Measurements from ENCODE around the gene LIX1L.
A peak's percentile ranks its signal among the peaks of the same experiment; 100 is the strongest.

Gene LIX1L

DNA sequence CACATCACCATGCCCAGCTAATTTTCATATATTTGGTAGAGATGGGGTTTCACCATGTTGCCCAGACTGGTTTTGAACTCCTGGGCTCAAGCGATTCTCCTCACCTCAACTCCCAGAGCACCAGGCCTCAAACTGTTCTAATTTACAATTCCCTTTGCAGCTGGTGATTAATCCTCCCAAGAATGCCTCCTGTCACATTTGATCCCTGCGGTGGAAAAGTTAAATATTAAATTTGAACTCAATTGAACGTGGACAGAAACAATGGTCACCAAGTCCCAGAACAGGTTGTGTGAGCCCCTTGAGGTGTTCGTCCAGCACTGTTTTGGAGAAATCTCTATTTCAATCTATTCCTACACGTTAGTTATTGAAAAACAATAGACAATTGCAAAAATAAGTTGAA is 70.2 kb downstream of the LIX1L start:
- no peak for TF ChIP-seq YY1 (IDR thresholded peaks at IDR 0.05; ENCODE audit: insufficient read depth, insufficient read length)
- TF ChIP-seq SUZ12 (IDR thresholded peaks at IDR 0.05; ENCODE audit: extremely low read depth, insufficient read depth, insufficient read length): no peak
- no peak for TF ChIP-seq ZNF274 (IDR thresholded peaks at IDR 0.05; ENCODE audit: low read depth, low read length)
- Histone ChIP-seq H3K27me3 (ENCODE audit: insufficient read depth, insufficient read length) (peaks cover 26% of the 10 kb centered on the region), H3K4me3 (ENCODE audit: insufficient read length, low read depth) (no peak overlapping the region), H3K4me1 (ENCODE audit: insufficient read depth, insufficient read length) (peaks cover 6% of the 10 kb centered on the region), H3K9ac (ENCODE audit: insufficient read length, low read depth) (no peak overlapping the region), H3K36me3 (ENCODE audit: insufficient read depth, insufficient read length, low read length) (no peaks in the 10 kb centered on the region), H3K9me3 (ENCODE audit: insufficient read depth, low read length) (no peaks in the 10 kb centered on the region)
- no peak for DNase-seq (ENCODE audit: low read depth, low spot score)

DNA sequence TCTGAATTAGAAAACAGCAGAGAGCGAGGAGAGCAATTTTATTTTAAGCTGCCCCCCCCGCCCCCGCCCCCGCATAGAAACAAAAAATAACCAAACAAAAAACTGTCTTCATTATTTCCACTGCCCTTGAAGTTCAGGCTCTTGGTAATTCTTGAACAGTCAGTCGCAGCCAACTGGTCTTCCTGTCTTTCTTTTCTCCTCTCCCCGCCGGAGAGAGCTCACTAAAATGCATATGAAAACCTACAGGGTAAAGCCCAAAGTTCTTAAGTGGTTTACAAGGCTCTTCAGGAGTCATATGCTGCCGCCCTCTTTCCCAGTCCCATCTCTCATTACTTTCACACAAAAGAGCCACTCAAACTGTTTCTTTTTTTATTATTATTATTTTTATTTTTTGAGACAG is 71.0 kb downstream of the LIX1L start:
- no peak for TF ChIP-seq SUZ12 (IDR thresholded peaks at IDR 0.05; ENCODE audit: extremely low read depth, insufficient read depth, insufficient read length)
- no peak for TF ChIP-seq ZNF274 (IDR thresholded peaks at IDR 0.05; ENCODE audit: low read depth, low read length)
- TF ChIP-seq YY1 (IDR thresholded peaks at IDR 0.05; ENCODE audit: insufficient read depth, insufficient read length): no peak
- Histone ChIP-seq H3K4me1 (ENCODE audit: insufficient read depth, insufficient read length) (peaks cover 6% of the 10 kb centered on the region), H3K9me3 (ENCODE audit: insufficient read depth, low read length) (no peaks in the 10 kb centered on the region), H3K9ac (ENCODE audit: insufficient read length, low read depth) (peak overlapping the region; percentile 52), H3K27me3 (ENCODE audit: insufficient read depth, insufficient read length) (peaks cover 26% of the 10 kb centered on the region), H3K36me3 (ENCODE audit: insufficient read depth, insufficient read length, low read length) (no peaks in the 10 kb centered on the region), H3K4me3 (ENCODE audit: insufficient read length, low read depth) (peak overlapping the region; percentile 59)
- no peak for DNase-seq (ENCODE audit: low read depth, low spot score)

GRCh38 chr1:145886390-145886789 is 71.4 kb downstream of the LIX1L start:
- H3K9me3 ChIP-seq (ENCODE audit: insufficient read depth, low read length): no peaks in the 10 kb centered on the region
- H3K36me3 ChIP-seq (ENCODE audit: insufficient read depth, insufficient read length, low read length): no peaks in the 10 kb centered on the region
- TF ChIP-seq YY1 (IDR thresholded peaks at IDR 0.05; ENCODE audit: insufficient read depth, insufficient read length): no peak
- no peak for TF ChIP-seq ZNF274 (IDR thresholded peaks at IDR 0.05; ENCODE audit: low read depth, low read length)
- H3K4me1 ChIP-seq (ENCODE audit: insufficient read depth, insufficient read length): peaks cover 6% of the 10 kb centered on the region
- DNase-seq (ENCODE audit: low read depth, low spot score): no peak
- H3K9ac ChIP-seq (ENCODE audit: insufficient read length, low read depth): peak overlapping the region; percentile 52
- H3K4me3 ChIP-seq (ENCODE audit: insufficient read length, low read depth): peak overlapping the region; percentile 59
- peaks cover 26% of the 10 kb centered on the region for H3K27me3 ChIP-seq (ENCODE audit: insufficient read depth, insufficient read length)

DNA sequence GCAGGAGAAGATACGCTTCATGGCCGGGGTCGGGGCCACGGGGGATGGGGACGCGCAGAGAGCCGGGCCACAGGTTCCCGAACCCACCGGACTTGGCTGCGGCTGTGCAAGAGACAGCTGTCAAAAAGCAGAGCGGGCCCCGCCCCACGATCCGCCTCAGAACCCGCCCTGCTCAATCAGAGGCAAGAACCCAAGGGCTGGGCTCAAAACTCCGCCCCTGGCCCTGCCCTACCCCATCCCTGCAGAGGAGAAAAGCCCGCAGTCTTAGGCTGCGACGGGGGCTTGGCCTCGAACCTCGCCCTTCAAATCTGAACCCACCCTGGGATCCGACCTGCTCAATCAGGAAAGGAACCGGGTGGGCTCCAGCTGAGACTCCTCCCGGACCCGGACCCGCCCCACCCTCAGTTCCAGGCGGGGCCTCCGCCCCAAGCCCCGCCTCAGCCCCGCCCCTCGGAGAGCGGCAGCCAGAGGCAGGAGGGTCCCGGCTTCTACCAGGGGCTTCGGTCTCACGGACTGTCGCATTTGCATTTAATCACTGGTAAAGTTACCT is 72.0 kb downstream of the LIX1L start, which contains the start of gene ANKRD35:
ANKRD35 (minus strand) TSS at position 129 of the 550 bp plus-strand sequence; CDS start at position 21, 108 bp downstream.
- H3K9ac ChIP-seq (ENCODE audit: insufficient read length, low read depth): peak within 1 kb of the TSS; percentile 52
- peaks cover 26% of the 10 kb centered on the region for H3K27me3 ChIP-seq (ENCODE audit: insufficient read depth, insufficient read length)
- peaks cover 6% of the 10 kb centered on the region for H3K4me1 ChIP-seq (ENCODE audit: insufficient read depth, insufficient read length)
- H3K36me3 ChIP-seq (ENCODE audit: insufficient read depth, insufficient read length, low read length): no peaks in the 10 kb centered on the region
- H3K4me3 ChIP-seq (ENCODE audit: insufficient read length, low read depth): peak within 1 kb of the TSS; percentile 59
- no peak for TF ChIP-seq SUZ12 (IDR thresholded peaks at IDR 0.05; ENCODE audit: extremely low read depth, insufficient read depth, insufficient read length)
- no peak for TF ChIP-seq ZNF274 (IDR thresholded peaks at IDR 0.05; ENCODE audit: low read depth, low read length)
- no peak for TF ChIP-seq YY1 (IDR thresholded peaks at IDR 0.05; ENCODE audit: insufficient read depth, insufficient read length)
- peak; percentile 76 for DNase-seq (ENCODE audit: low read depth, low spot score)
- H3K9me3 ChIP-seq (ENCODE audit: insufficient read depth, low read length): no peaks in the 10 kb centered on the region

DNA sequence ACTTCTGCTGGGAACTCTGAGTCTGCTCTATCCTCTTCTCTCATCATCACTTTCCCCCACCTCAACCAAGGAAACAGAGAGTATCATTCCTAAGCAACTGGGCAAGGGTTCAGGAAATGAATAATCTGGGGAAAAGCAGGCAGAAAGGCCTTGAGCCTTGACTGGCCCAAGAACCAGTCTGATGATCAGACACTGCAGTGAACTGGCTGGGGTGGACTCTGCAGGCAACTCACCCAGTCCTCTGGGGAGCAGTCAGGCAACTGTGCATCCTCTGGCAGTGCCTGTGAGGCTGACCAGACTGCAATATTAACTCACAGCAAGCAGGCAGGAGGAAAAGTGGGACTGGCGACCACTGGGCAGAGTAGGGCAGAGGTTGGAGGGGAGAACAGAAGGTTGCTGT is 73.1 kb downstream of the LIX1L start:
- Histone ChIP-seq H3K36me3 (ENCODE audit: insufficient read depth, insufficient read length, low read length) (no peaks in the 10 kb centered on the region), H3K9me3 (ENCODE audit: insufficient read depth, low read length) (no peaks in the 10 kb centered on the region), H3K27me3 (ENCODE audit: insufficient read depth, insufficient read length) (peaks cover 26% of the 10 kb centered on the region), H3K4me1 (ENCODE audit: insufficient read depth, insufficient read length) (peaks cover 6% of the 10 kb centered on the region), H3K4me3 (ENCODE audit: insufficient read length, low read depth) (no peak overlapping the region), H3K9ac (ENCODE audit: insufficient read length, low read depth) (no peak overlapping the region)
- DNase-seq (ENCODE audit: low read depth, low spot score): no peak
- TF ChIP-seq YY1 (IDR thresholded peaks at IDR 0.05; ENCODE audit: insufficient read depth, insufficient read length) (no peak), SUZ12 (IDR thresholded peaks at IDR 0.05; ENCODE audit: extremely low read depth, insufficient read depth, insufficient read length) (no peak), ZNF274 (IDR thresholded peaks at IDR 0.05; ENCODE audit: low read depth, low read length) (no peak)

All from NT2/D1 (cell line).